Dedifferentiated amniotic fluid mesenchymal stem cell (primary cell): ENCODE data around the gene ARFGAP1.

Source experiments
- DNase-seq: peaks from one replicate; pipeline ENCODE4 v3.0.0-alpha.2; 2016; ENCODE audit errors: extremely low spot score

Gene ARFGAP1

GRCh38 chr20:63319164-63320040, 46.8 kb downstream of the ARFGAP1 start:
- no peak for DNase-seq

DNA sequence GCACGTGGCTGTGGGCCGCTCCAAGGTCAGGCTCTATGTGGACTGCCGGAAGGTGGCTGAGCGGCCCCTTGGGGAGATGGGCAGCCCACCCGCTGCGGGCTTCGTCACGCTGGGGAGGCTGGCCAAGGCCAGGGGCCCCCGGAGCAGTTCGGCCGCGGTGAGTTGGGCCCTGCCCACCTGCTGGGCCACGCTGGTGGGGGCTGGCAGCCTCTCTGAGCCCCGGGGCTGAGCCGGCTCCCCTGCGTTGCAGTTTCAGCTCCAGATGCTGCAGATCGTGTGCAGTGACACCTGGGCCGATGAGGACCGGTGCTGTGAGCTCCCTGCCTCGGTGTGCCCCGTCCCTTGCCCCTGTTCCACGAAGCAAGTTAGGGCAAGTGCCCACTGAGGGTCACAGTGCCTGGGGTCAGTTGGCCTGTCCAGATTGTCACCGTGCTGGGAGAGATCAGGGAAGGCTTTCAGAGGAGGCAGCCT, 47.5 kb downstream of the ARFGAP1 start:
- no peak for DNase-seq

GRCh38 chr20:63320616-63321147, 48.1 kb downstream of the ARFGAP1 start:
- DNase-seq, result no peak

DNA sequence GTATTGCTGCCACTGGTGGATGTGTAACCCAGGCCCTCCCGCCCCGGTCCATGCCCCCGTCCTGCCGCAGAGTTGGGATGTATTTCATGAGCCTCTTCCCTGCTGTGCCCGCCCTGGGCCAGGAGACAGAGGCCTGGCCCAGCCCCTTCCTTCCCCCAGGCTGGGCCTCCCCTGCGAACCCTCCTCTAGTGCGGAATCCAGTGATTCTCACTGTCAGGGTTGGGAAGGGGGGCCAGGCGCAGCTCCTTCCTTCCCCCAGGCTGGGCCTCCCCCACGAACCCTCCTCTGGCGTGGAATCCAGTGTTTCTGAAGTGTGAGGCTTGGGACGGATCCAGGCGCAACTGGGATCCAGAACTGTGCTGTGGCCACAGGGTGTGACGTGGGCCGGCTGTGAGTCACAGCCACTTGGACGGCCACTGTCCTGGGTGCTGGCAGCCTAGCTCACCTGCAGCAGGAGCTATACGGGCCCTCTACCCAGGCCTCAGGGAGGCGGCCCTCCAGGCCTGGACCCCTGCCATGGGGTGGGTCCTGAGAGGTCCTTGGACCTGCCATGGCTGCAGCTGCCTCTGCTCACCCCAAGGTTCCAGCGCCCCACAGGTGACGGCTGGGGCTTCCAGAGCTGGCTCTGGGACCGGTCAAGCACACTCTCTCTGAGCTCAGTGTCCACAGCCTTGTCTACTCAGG, 48.7 kb downstream of the ARFGAP1 start:
- DNase-seq, result no peak

DNA sequence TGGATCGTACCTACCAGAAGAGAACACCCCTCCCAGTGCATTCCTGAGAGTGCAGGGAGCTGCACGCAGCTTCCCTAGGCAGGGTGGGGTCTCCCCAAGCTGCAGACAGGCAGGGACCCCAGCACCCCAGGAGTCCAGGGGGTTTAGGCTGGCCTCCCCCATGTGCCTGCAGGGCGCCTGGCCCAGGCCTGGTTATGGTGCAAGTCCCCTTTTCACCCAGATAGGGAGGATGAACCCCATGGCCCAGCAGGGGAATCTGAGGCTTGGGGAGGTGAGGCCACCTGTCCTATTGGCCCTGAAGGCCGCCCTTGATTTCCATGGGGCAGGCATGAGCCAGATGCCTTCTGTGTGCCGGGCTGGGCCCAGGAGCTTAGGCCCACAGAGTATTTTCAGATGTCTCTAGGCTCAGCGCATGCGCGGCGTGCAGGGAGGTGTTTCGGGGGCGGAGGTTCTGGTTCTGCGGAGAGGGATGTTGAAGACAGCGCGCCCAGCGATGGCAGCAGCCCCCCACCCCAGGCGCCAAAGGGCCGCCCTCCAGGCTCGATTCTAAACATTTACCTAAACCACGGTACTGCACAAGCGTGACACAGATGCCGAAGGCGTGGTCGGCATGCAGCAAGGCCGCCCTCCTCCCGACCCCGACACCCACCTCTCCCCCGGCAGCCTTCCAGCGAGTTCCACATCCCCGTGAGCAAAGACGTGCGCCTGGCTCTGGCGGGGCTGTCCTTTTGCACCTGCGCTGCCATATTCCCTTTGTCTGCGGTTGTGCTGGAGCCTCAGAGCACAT, 49.7 kb downstream of the ARFGAP1 start:
- DNase-seq, result no peak

- DNase-seq, result no peak
Measured at GRCh38 chr20:63322933-63323273, 50.3 kb downstream of the ARFGAP1 start.

DNA sequence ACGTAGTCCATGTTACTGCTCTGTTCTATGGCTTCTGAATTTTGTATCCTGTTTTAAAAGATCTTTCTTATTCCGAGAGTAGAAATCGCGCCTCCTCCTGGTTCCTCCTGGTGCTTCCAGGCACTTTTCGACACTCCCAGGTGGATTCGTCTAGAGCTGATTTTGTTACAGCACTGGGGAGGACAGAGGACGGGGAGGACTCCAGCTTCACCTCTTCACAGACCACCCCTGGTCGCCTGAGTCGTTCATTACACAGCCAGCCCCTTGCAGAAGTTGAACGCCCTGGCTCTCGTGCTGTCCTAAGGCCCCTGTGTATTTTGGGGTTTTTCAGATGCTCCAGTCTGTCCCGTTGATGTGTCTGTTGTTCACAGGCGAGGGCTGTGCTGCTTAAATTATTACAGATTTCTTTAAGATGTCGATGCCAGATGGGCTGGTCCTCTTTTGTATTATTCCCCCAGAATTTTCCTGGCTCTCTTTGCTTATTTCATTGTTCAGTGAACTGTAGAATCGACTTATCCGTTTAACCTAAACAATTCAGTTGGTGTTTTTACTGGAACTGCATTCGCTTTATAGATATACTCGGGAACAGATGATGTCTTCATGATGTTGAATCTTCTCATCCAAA, 50.9 kb downstream of the ARFGAP1 start:
- no peak for DNase-seq

DNA sequence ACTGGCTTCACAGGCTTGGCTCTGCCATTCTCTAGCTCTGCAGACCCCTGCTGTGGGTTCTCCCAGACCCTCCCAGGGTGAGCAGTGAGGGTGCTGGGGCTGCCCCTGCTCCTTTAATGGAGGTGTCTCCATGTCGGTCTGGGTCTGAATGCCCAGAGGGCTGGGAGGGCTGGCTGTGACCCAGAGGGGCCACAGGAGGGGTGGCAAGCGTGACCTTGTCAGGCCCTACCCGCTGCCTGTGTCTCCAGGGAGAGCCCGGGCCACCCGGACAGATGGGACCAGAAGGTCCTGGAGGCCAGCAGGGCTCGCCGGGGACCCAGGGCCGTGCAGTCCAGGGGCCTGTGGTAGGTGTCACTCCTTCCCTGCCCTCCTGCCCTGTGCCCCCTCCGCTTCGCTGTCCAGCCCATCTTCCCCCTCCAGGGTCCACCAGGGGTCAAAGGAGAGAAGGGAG, 52.4 kb downstream of the ARFGAP1 start:
- no peak for DNase-seq

DNA sequence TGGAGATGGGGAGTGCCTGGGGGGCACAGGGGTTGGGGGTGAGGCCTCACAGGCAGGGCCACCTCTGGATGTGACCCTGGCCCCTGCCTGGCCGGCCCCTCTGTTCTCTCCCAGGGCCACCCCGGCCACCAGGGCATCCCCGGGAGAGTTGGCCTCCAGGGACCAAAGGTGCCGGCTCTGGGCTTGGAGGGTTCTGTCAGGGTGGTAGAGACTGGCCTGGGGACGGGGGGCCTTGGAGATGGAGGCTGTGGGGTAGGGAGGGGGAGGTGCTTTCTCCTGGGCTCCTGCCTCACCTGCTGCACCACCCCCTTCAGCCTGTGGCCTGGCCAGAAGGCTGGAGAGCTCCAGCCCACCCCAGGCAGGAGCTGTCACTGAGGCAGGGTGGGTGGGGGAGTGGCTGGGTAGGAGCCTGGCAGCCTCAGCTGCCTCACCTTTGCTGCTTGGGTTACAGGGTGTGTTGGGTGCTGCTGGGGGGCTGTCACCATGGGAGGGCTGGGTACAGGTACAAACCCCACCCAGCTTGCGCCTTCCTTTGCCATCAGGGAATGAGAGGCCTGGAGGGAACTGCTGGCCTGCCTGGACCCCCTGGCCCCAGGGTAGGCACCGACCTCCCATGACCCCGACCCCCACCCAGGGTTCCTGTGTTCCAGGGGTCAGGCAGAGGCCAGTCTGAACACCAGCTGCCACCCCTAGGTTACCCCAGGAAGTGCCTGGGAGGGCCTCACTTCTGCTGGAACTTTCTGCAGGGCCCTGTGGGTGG, 53.1 kb downstream of the ARFGAP1 start:
- DNase-seq, result no peak

GRCh38 chr20:63326314-63327230, 54.0 kb downstream of the ARFGAP1 start:
- DNase-seq, result no peak

DNA sequence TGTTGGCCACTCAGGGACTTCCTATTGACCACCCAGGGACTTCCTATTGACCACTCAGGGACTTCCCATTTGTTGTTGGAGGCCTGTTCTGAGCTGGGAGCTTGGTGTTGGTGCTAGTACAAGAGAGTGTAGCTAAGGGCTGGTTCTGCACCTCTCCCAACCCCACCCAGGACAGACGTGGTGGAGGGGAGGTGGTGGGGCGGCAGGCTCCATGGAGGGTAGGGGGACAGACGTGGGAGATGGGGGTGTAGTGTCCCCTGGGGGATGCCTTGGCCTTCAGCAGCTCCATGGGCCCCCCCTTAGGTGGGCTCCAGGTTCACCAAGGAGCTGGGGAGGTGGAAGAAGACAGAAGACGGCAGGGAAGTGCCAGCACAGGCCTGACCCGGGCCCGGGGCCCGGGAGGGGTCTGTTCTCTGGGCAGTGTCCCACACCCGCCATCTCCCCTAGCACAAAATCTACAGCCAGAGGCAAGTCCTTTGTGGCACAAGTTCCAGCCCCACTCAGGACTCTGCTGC, 54.7 kb downstream of the ARFGAP1 start:
- no peak for DNase-seq

DNA sequence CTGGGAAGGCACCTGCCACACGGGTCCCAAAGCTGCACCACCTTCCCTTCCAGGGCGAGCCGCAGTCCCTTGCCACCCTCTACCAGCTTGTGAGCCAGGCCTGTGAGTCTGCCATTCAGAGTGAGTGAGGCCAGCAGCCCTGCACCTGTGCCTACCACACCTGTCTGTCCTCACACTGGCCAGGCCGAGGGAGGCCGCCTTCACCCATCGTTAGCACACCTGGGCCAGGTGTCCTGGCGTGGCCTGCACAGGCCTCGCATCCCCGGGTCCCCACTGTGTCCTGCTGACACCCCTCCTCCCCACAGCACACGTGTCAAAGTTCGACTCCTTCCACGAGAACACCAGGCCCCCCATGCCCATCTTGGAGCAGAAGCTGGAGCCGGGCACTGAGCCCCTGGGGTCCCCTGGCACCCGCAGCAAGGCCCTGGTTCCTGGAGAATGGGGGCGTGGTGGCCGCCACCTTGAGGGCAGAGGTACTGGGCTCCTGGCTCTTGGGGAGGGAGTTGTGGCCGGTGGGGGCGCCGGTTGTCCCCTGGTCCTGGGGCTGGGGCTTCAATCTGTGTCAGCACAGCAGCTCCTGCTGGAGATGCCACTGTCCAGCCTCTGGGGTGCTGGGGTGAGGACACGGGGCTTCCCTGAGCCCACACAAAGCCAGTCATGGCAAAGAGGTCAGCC, 55.5 kb downstream of the ARFGAP1 start:
- no peak for DNase-seq

GRCh38 chr20:63328718-63329275, 56.2 kb downstream of the ARFGAP1 start:
- DNase-seq, result no peak

- DNase-seq, result no peak
Measured at GRCh38 chr20:63329331-63330083, 56.9 kb downstream of the ARFGAP1 start.

GRCh38 chr20:63330084-63330760, 57.6 kb downstream of the ARFGAP1 start:
- no peak for DNase-seq

- DNase-seq, result no peak
Measured at GRCh38 chr20:63330940-63331339, 58.3 kb downstream of the ARFGAP1 start.

GRCh38 chr20:63331741-63332400, 59.3 kb downstream of the ARFGAP1 start:
- DNase-seq, result no peak
